ENCODE measurements around the gene LCA5.

LCA5 gene

DNA sequence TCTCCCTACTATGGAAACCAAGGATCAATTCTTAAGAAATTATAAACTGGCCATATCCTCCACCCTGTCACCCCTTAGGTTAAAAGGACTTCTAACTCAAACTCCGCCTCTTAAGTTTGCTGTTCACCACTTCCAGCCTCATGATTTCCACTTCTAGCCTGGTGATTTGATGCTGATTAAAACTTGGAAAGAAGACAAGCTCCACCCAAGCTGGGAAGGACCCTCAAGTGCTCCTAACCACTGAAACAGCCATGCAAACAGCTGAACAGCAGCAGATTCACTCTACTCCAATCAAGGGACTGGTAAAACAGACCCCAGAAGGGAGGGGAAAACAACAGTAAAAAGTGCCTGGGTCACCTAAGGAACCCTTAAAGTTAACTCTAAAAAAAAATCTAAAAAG lies 10.3 kb downstream of the LCA5 start:
- Histone ChIP-seq H3K4me1 (peaks cover 3% of the 10 kb centered on the region; the same call in 1 of the 2 replicates), H3K4me3 (ENCODE audit: low read depth, low read length) (no peak overlapping the region), H3K36me3 (no peaks in the 10 kb centered on the region), H3K27me3 (no peaks in the 10 kb centered on the region), H3K9me3 (no peaks in the 10 kb centered on the region)
- DNase-seq = no peak
- TF ChIP-seq, protein P1, sequence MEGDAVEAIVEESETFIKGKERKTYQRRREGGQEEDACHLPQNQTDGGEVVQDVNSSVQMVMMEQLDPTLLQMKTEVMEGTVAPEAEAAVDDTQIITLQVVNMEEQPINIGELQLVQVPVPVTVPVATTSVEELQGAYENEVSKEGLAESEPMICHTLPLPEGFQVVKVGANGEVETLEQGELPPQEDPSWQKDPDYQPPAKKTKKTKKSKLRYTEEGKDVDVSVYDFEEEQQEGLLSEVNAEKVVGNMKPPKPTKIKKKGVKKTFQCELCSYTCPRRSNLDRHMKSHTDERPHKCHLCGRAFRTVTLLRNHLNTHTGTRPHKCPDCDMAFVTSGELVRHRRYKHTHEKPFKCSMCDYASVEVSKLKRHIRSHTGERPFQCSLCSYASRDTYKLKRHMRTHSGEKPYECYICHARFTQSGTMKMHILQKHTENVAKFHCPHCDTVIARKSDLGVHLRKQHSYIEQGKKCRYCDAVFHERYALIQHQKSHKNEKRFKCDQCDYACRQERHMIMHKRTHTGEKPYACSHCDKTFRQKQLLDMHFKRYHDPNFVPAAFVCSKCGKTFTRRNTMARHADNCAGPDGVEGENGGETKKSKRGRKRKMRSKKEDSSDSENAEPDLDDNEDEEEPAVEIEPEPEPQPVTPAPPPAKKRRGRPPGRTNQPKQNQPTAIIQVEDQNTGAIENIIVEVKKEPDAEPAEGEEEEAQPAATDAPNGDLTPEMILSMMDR (IDR thresholded peaks at IDR 0.05; ENCODE audit: low read depth, low read length) = no peak

DNA sequence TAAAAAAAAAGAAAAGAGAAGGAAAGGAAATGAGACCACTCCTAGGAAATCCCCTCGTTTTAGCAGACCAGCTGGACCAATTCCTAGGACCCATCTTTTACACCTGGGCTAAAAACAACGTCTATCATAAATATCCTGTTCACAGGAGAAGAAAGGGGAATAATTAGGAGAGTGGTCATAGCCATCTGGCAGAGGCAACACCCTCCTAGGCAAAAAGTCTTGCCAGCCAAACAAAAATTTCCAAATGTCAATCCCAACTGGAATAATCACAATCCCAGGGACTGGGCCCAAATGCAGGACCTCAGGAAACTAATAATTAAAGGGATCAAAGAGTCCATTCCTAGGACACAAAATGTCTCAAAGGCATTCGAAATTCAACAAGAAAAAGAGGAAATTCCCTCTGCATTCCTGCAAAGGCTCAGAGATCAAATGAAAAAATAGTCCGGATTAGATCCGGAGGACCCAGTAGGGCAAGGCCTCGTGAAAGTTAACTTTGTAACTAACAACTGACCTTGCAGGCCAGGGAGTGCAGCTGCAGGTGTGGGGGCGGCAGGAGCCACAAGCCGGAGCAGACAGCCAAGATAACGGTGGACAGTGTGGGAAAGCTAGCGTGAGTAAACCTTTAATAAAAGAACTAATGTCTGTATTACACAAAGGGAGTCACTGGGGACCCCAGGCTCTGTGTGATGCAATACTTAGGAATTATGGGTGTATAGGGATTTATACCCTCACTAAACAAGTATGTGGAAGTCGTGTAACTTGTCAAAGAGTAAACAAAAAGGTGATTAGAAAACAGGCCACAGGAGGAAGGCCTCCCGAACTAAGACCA lies 11.7 kb downstream of the LCA5 start:
- no peak for DNase-seq

DNA sequence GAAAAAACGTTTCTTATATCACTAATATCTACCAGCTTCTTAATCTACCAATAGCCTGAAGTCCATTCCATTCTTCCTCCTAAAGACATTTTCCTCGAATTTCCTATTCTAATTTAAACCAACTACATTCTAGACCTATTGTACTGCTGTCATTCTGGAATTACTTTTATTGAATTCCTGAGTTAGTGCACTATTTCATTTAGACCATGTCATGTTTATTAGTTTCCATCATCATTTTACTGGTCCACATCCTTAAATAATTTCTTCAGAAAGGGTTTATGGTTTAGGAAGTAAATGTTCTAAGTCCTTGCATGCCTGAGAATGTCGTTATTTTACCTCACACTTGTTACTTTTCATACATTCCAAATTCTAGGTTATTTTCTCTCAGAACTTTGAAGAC lies 13.2 kb downstream of the LCA5 start:
- TF ChIP-seq, protein P1 (IDR thresholded peaks at IDR 0.05; ENCODE audit: low read depth, low read length) = no peak
- no peak for DNase-seq
- H3K4me1 ChIP-seq = peaks cover 2% of the 10 kb centered on the region; the same call in 1 of the 2 replicates

More for the DNA sequence above, 11.7 kb downstream of the LCA5 start:
- TF ChIP-seq, protein P1 (IDR thresholded peaks at IDR 0.05; ENCODE audit: low read depth, low read length) = no peak
- Histone ChIP-seq H3K4me1 (peaks cover 2% of the 10 kb centered on the region; the same call in 1 of the 2 replicates), H3K4me3 (ENCODE audit: low read depth, low read length) (no peak overlapping the region), H3K27me3 (no peaks in the 10 kb centered on the region), H3K9me3 (no peaks in the 10 kb centered on the region), H3K36me3 (no peaks in the 10 kb centered on the region)

DNA sequence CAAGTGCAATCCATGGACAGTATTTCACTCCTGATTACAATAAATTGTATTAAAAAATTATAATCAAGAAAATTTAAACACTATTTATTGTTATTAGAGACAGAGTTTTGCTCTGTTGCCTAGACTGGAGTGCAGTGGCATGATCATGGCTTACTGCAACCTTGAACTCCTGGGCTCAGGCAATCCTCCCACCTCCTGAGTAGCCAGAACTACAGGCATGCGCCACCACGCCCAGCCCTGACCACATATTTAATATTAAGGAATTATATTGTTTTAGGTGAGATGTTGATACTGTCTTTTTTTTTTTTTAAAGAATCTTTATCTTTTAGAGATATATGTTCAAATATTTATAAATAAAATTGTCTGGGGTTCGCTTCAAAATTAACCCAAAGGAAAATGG lies 14.6 kb downstream of the LCA5 start:
- Histone ChIP-seq H3K27me3 (no peaks in the 10 kb centered on the region), H3K4me1 (peaks cover 2% of the 10 kb centered on the region; the same call in 1 of the 2 replicates), H3K4me3 (ENCODE audit: low read depth, low read length) (no peak overlapping the region), H3K9me3 (no peaks in the 10 kb centered on the region), H3K36me3 (no peaks in the 10 kb centered on the region)
- TF ChIP-seq, protein P1 (IDR thresholded peaks at IDR 0.05; ENCODE audit: low read depth, low read length) = no peak
- DNase-seq = no peak

More for the DNA sequence above, 13.2 kb downstream of the LCA5 start:
- H3K36me3 ChIP-seq = no peaks in the 10 kb centered on the region
- H3K9me3 ChIP-seq = no peaks in the 10 kb centered on the region
- no peak overlapping the region for H3K4me3 ChIP-seq (ENCODE audit: low read depth, low read length)
- H3K27me3 ChIP-seq = no peaks in the 10 kb centered on the region

DNA sequence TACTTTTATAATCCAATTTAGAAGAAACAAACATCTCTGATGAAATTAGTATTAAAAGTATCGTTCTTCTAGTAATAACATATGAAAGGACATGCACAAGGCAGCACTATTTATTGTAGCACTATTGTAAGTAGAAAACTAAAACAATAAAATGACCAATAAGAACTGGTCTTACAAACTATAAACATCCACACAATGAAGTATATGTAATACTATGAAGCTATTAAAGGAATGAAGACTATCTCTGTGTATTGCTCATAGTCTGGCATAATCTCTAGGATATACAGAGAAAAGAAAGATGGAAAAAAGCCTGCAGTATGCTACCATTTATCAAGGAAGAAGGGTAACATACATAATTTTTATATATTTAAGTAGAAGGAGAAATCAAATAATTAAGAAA lies 16.7 kb downstream of the LCA5 start:
- H3K4me1 ChIP-seq = no peaks in the 10 kb centered on the region
- DNase-seq = no peak
- TF ChIP-seq, protein P1 (IDR thresholded peaks at IDR 0.05; ENCODE audit: low read depth, low read length) = no peak

DNA sequence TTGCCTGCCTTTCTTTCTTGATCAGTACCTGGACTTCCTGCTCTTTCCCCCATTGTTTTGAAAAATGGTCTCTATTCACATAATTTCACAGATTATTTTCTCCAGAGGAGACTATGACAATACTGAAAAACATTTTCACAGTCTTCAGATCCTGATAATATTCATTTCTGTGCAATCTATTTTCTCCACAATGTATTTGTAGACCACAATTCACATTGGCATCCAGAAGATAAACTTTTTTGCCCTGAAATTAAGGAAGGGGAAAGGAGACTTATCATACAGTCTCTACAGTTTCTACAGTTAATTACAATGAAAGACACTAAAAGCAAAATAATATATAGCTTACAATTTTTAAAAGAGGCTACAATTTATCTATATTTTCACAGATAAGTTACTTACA lies 18.4 kb downstream of the LCA5 start:
- DNase-seq = no peak
- Histone ChIP-seq H3K27me3 (no peaks in the 10 kb centered on the region), H3K4me3 (ENCODE audit: low read depth, low read length) (no peak overlapping the region), H3K36me3 (no peaks in the 10 kb centered on the region), H3K4me1 (no peaks in the 10 kb centered on the region), H3K9me3 (no peaks in the 10 kb centered on the region)
- TF ChIP-seq, protein P1 (IDR thresholded peaks at IDR 0.05; ENCODE audit: low read depth, low read length) = no peak

More for the DNA sequence above, 16.7 kb downstream of the LCA5 start:
- H3K36me3 ChIP-seq = no peaks in the 10 kb centered on the region
- H3K4me3 ChIP-seq (ENCODE audit: low read depth, low read length) = no peak overlapping the region
- H3K27me3 ChIP-seq = no peaks in the 10 kb centered on the region
- H3K9me3 ChIP-seq = no peaks in the 10 kb centered on the region
